Stimulated activated CD4-positive, alpha-beta T cell treated with anti-CD3 and anti-CD28 coated beads, Interleukin-1b, Interleukin-23, amount 100 ng/mL, for 4 hours (primary cell): ENCODE results near the gene CNGA1.
"Not testable (repeated sequence)": the region's sequence is repeated elsewhere in the genome, so short reads cannot be mapped to it uniquely, and the experiment has no call there.

Source experiments
- DNase-seq, 2 donors: peaks; one replicate each; pipeline ENCODE4 v3.0.0-alpha.2; 2020; ENCODE audit warnings: low read depth in 2 of 2

Gene CNGA1

GRCh38 chr4:48030470-48030869 is 14.0 kb upstream of the CNGA1 start:
- no peak for DNase-seq

GRCh38 chr4:48028696-48029095 is 12.2 kb upstream of the CNGA1 start:
- DNase-seq: no peak

- DNase-seq: no peak
Measured at GRCh38 chr4:48027653-48028052, 11.2 kb upstream of the CNGA1 start.

GRCh38 chr4:48025005-48025404 is 8.5 kb upstream of the CNGA1 start:
- no peak for DNase-seq

GRCh38 chr4:48024522-48024921 is 8.0 kb upstream of the CNGA1 start:
- DNase-seq: no peak

- no peak for DNase-seq
Measured at GRCh38 chr4:48022192-48022799, 5.8 kb upstream of the CNGA1 start.

GRCh38 chr4:48021100-48021499 is 4.6 kb upstream of the CNGA1 start:
- no peak for DNase-seq

GRCh38 chr4:48018112-48018511 is 1.6 kb upstream of the CNGA1 start:
- DNase-seq: no peak

- peak; percentile 41 to 45 for DNase-seq
Measured at GRCh38 chr4:48017108-48017571, 659 bp upstream of the CNGA1 start.

GRCh38 chr4:48015678-48016077 is 803 bp downstream of the CNGA1 start:
- no peak for DNase-seq

- DNase-seq: no peak
Measured at GRCh38 chr4:48015216-48015615, 1.3 kb downstream of the CNGA1 start.

GRCh38 chr4:48012824-48013223 is 3.7 kb downstream of the CNGA1 start:
- DNase-seq: no peak

- no peak for DNase-seq
Measured at GRCh38 chr4:48011722-48012121, 4.8 kb downstream of the CNGA1 start.

- not testable (repeated sequence) for DNase-seq
Measured at GRCh38 chr4:48010906-48011305, 5.6 kb downstream of the CNGA1 start.

- no peak for DNase-seq
Measured at GRCh38 chr4:48008021-48008596, 8.4 kb downstream of the CNGA1 start.

GRCh38 chr4:48005781-48006180 is 10.7 kb downstream of the CNGA1 start:
- no peak for DNase-seq

GRCh38 chr4:48003568-48003967 is 12.9 kb downstream of the CNGA1 start:
- DNase-seq: peak in 1 of 2 donors; percentile 18

- DNase-seq: no peak
Measured at GRCh38 chr4:48002267-48002666, 14.2 kb downstream of the CNGA1 start.

- no peak for DNase-seq
Measured at GRCh38 chr4:47996021-47996420, 20.5 kb downstream of the CNGA1 start.

GRCh38 chr4:47992475-47992874 is 24.0 kb downstream of the CNGA1 start:
- DNase-seq: not testable (repeated sequence)

GRCh38 chr4:47990145-47990544 is 26.3 kb downstream of the CNGA1 start:
- DNase-seq: no peak

GRCh38 chr4:47974566-47974965 is 41.9 kb downstream of the CNGA1 start:
- DNase-seq: no peak

- DNase-seq: no peak
Measured at GRCh38 chr4:47972721-47973120, 43.8 kb downstream of the CNGA1 start.

- no peak for DNase-seq
Measured at GRCh38 chr4:47972181-47972580, 44.3 kb downstream of the CNGA1 start.
